ENCODE measurements around the gene PKIB. TPM values are rescaled to one million over a fixed set of nuclear protein-coding genes. Genes with fewer than 3 reads are reported as not detected.

PKIB gene
- polyA plus RNA-seq, 2 of the 4 experiments (the other 2 are of a cell fraction): 0.37 to 1.5 TPM

DNA sequence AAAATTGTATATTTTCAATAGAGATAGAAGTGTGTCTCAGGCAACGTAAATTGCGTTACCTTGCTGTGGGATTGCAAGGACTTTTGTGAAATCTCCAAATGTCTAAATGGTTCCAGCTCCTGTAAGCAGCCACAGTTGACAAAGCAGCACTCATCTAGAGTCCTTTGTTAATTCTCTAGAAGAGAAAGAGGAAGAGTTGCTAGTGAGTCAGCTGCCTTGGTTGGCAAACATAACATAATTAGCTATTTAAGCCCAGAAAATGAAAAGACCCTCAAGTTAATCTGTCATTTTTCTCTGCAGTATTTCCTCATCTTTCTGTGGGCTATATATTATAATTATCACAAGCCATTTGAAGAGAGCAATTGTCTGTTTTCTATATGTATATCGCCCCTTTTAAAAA lies 102.9 kb downstream of the PKIB start:
- no peaks in the 10 kb centered on the region for H3K9me3 ChIP-seq
- no peak for TF ChIP-seq POLR2A (IDR thresholded peaks at IDR 0.05; ENCODE audit: low read length)
- no peak for FAIRE-seq
- no peaks in the 10 kb centered on the region for H3K4me1 ChIP-seq
- no peak overlapping the region for H3K4me2 ChIP-seq
- no peak for DNase-seq (ENCODE audit: low read depth in 1 of 2, low spot score in 1 of 2)
- WGBS (ENCODE audit: missing lambda C conversion rate): 40% methylated on average over 3 of the region's 3 CpGs
- ATAC-seq: no peak
- CTCF ChIA-PET: interaction anchor here (1.0 to 1.2 kb wide), 2 partner anchors 17 to 20 kb away, joined by 3 to 4 read pairs; no protein-coding TSS in a partner anchor
- no peak overlapping the region for H3K4me3 ChIP-seq
- no peak overlapping the region for H3K27ac ChIP-seq
- POLR2A ChIA-PET: no interaction called here

DNA sequence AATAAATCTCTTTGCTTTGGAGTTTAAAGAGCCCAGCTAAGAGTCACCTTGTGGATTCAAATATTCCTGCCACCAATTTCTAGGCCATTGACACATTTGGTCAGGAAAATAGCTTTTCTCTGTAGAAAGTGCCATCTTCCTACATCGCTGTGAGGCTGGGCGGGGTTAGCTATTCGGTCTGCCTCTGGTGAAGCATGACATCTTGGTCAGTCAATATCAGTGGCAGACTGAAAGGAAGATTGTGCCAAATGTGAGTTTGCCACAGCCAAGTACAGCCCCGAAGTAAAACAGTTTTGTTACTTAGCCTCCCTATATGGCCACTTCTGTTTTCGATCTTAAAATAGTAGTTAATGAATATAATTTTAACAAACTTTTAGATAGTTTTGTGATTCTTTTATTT lies 103.9 kb downstream of the PKIB start:
- FAIRE-seq (no peak), DNase-seq (ENCODE audit: low read depth in 1 of 2, low spot score in 1 of 2) (no peak), ATAC-seq (no peak)
- Histone ChIP-seq H3K4me2 (no peak overlapping the region), H3K4me3 (no peak overlapping the region), H3K9me3 (no peaks in the 10 kb centered on the region), H3K27ac (no peak overlapping the region), H3K4me1 (no peaks in the 10 kb centered on the region)
- CTCF ChIA-PET: interaction anchor here (1.2 kb wide), 1 partner anchor 19 kb away, joined by 3 read pairs; no protein-coding TSS in a partner anchor
- POLR2A ChIA-PET: no interaction called here
- 60% methylated on average over 5 of the region's 5 CpGs for WGBS (ENCODE audit: missing lambda C conversion rate)
- TF ChIP-seq NR3C1 (IDR thresholded peaks at IDR 0.05) (no peak), JUNB (IDR thresholded peaks at IDR 0.05) (no peak), HDAC2 (IDR thresholded peaks at IDR 0.05) (no peak), EHMT2 (IDR thresholded peaks at IDR 0.05; ENCODE audit: low read depth) (no peak), ZC3H11A (IDR thresholded peaks at IDR 0.05) (no peak), HEYL (CRISPR knock-in tag; IDR thresholded peaks at IDR 0.05) (no peak), JUN (IDR thresholded peaks at IDR 0.05) (no peak), HOXA7 (CRISPR knock-in tag; IDR thresholded peaks at IDR 0.05) (no peak)
- TF ChIP-seq, protein P1, sequence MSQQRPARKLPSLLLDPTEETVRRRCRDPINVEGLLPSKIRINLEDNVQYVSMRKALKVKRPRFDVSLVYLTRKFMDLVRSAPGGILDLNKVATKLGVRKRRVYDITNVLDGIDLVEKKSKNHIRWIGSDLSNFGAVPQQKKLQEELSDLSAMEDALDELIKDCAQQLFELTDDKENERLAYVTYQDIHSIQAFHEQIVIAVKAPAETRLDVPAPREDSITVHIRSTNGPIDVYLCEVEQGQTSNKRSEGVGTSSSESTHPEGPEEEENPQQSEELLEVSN (IDR thresholded peaks at IDR 0.05; ENCODE audit: borderline replicate concordance, low read depth): no peak
- TF ChIP-seq, protein P2, sequence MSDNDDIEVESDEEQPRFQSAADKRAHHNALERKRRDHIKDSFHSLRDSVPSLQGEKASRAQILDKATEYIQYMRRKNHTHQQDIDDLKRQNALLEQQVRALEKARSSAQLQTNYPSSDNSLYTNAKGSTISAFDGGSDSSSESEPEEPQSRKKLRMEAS (IDR thresholded peaks at IDR 0.05): no peak

DNA sequence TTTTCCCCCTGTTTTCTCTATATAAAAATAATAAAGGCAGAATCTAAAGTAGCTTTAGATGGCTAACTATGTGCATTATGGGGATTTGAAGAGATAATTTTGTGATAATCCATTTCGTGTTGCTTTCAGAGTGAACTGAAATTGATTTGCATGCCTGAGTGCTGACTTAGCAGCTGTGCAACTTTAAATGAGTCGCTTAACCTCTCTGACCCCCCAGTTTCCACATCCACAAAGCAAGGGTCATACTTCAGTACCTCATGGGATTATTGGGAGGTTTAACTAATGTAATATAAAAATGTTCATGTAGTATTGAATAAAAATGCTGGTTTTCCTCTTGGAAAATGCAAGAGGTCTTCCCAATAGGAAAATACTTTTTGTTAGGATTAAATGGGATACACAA lies 105.5 kb downstream of the PKIB start:
- H3K4me3 ChIP-seq: no peak overlapping the region
- no peaks in the 10 kb centered on the region for H3K4me1 ChIP-seq
- FAIRE-seq (no peak), ATAC-seq (no peak), DNase-seq (ENCODE audit: low read depth in 1 of 2, low spot score in 1 of 2) (no peak)
- H3K9me3 ChIP-seq: no peaks in the 10 kb centered on the region
- 6% methylated on average over 2 of the region's 2 CpGs for WGBS (ENCODE audit: missing lambda C conversion rate)
- no peak overlapping the region for H3K4me2 ChIP-seq
- H3K27ac ChIP-seq: no peak overlapping the region
- POLR2A ChIA-PET: no interaction called here
- CTCF ChIA-PET: no interaction called here
- TF ChIP-seq CHD2 (IDR thresholded peaks at IDR 0.05; ENCODE audit: low read length, partially characterized antibody): no peak
- TF ChIP-seq POLR2A (IDR thresholded peaks at IDR 0.05; ENCODE audit: low read length): no peak
- TF ChIP-seq FOSL2 (IDR thresholded peaks at IDR 0.05): no peak
- TF ChIP-seq FOSL2 (CRISPR knock-in tag; IDR thresholded peaks at IDR 0.05): no peak
- no peak for TF ChIP-seq HOXB13 (CRISPR knock-in tag; IDR thresholded peaks at IDR 0.05; ENCODE audit: low read depth)
- TF ChIP-seq MAZ (IDR thresholded peaks at IDR 0.05; ENCODE audit: borderline replicate concordance, low read depth, low read length): no peak
- TF ChIP-seq TFCP2L1 (CRISPR knock-in tag; IDR thresholded peaks at IDR 0.05): no peak
- no peak for TF ChIP-seq EHF (CRISPR knock-in tag; IDR thresholded peaks at IDR 0.05)
- TF ChIP-seq CBX2 (IDR thresholded peaks at IDR 0.05; ENCODE audit: borderline replicate concordance, low read depth): no peak
- TF ChIP-seq HOXA7 (CRISPR knock-in tag; IDR thresholded peaks at IDR 0.05): no peak
- no peak for TF ChIP-seq ESRRA (IDR thresholded peaks at IDR 0.05; ENCODE audit: borderline replicate concordance, low read length)
- TF ChIP-seq, protein P3, sequence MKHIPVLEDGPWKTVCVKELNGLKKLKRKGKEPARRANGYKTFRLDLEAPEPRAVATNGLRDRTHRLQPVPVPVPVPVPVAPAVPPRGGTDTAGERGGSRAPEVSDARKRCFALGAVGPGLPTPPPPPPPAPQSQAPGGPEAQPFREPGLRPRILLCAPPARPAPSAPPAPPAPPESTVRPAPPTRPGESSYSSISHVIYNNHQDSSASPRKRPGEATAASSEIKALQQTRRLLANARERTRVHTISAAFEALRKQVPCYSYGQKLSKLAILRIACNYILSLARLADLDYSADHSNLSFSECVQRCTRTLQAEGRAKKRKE (CRISPR knock-in tag; IDR thresholded peaks at IDR 0.05; ENCODE audit: low read depth): no peak
- no peak for TF ChIP-seq POLR2AphosphoS2 (conservative IDR thresholded peaks at IDR 0.05; ENCODE audit: low read length)
- no peak for TF ChIP-seq CEBPB (IDR thresholded peaks at IDR 0.05)
- TF ChIP-seq NR3C1 (IDR thresholded peaks at IDR 0.05): no peak
- no peak for TF ChIP-seq GATA3 (IDR thresholded peaks at IDR 0.05; ENCODE audit: borderline replicate concordance)
- TF ChIP-seq JUNB (IDR thresholded peaks at IDR 0.05): no peak
- TF ChIP-seq, protein P4, sequence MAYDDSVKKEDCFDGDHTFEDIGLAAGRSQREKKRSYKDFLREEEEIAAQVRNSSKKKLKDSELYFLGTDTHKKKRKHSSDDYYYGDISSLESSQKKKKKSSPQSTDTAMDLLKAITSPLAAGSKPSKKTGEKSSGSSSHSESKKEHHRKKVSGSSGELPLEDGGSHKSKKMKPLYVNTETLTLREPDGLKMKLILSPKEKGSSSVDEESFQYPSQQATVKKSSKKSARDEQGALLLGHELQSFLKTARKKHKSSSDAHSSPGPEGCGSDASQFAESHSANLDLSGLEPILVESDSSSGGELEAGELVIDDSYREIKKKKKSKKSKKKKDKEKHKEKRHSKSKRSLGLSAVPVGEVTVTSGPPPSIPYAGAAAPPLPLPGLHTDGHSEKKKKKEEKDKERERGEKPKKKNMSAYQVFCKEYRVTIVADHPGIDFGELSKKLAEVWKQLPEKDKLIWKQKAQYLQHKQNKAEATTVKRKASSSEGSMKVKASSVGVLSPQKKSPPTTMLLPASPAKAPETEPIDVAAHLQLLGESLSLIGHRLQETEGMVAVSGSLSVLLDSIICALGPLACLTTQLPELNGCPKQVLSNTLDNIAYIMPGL (CRISPR knock-in tag; IDR thresholded peaks at IDR 0.05; ENCODE audit: borderline replicate concordance): no peak
- no peak for TF ChIP-seq HDAC2 (IDR thresholded peaks at IDR 0.05)
- TF ChIP-seq ZC3H11A (IDR thresholded peaks at IDR 0.05): no peak

Data from A549 (cell line).